HG03558 (cell line): Measurements from ENCODE around the gene RIMKLB.

Experiments
- ATAC-seq: cut with Tn5 transposase; IDR thresholded peaks from one replicate; pipeline ENCODE4 v1.9.1; 2021; ENCODE audit warnings: moderate number of reproducible peaks; ENCODE audit not compliant: unreplicated experiment; ENCODE audit errors: extremely low read depth

The RIMKLB gene

GRCh38 chr12:8697476-8698131, at the start of gene RIMKLB:
Gene RIMKLB, plus strand, starts transcription at chr12:8697991. Its CDS starts 15,876 bp downstream, at chr12:8713867.
- peak; percentile 43 for ATAC-seq

- ATAC-seq: peak; percentile 60
Observed at GRCh38 chr12:8648576-8649205, 49.1 kb upstream of the RIMKLB start.

- no peak for ATAC-seq
Observed at GRCh38 chr12:8655421-8655820, 42.4 kb upstream of the RIMKLB start.

- ATAC-seq: no peak
Observed at GRCh38 chr12:8658346-8658745, 39.4 kb upstream of the RIMKLB start.

GRCh38 chr12:8661016-8661415, 36.8 kb upstream of the RIMKLB start:
- ATAC-seq: no peak

- no peak for ATAC-seq
Observed at GRCh38 chr12:8661751-8662150, 36.0 kb upstream of the RIMKLB start.

- no peak for ATAC-seq
Observed at GRCh38 chr12:8662593-8662992, 35.2 kb upstream of the RIMKLB start, which contains the start of gene MFAP5. Gene MFAP5, minus strand, starts transcription at chr12:8662826. Its CDS starts 722 bp downstream, at chr12:8662104.

- no peak for ATAC-seq
Observed at GRCh38 chr12:8664228-8664913, 33.4 kb upstream of the RIMKLB start.

GRCh38 chr12:8665759-8666158, 32.0 kb upstream of the RIMKLB start:
- ATAC-seq: no peak

GRCh38 chr12:8667270-8667669, 30.5 kb upstream of the RIMKLB start:
- ATAC-seq: no peak

- ATAC-seq: no peak
Observed at GRCh38 chr12:8668441-8668840, 29.4 kb upstream of the RIMKLB start.

GRCh38 chr12:8672381-8672780, 25.4 kb upstream of the RIMKLB start:
- no peak for ATAC-seq

GRCh38 chr12:8675591-8676036, 22.2 kb upstream of the RIMKLB start:
- no peak for ATAC-seq

- no peak for ATAC-seq
Observed at GRCh38 chr12:8676651-8677050, 21.1 kb upstream of the RIMKLB start.

GRCh38 chr12:8677362-8677761, 20.4 kb upstream of the RIMKLB start:
- ATAC-seq: no peak

GRCh38 chr12:8678661-8679111, 19.1 kb upstream of the RIMKLB start:
- no peak for ATAC-seq

- ATAC-seq: no peak
Observed at GRCh38 chr12:8680533-8680932, 17.3 kb upstream of the RIMKLB start.

- ATAC-seq: no peak
Observed at GRCh38 chr12:8681129-8681884, 16.5 kb upstream of the RIMKLB start.

- ATAC-seq: no peak
Observed at GRCh38 chr12:8685051-8685450, 12.7 kb upstream of the RIMKLB start.

GRCh38 chr12:8687846-8688601, 9.8 kb upstream of the RIMKLB start:
- no peak for ATAC-seq
